Measurements from ENCODE around the gene TEC. TPM values are rescaled to one million over a fixed set of nuclear protein-coding genes. Genes with fewer than 3 reads are reported as not detected.

TEC gene
- polyA plus RNA-seq, 6 donors from 2014 or later: 0.97 to 2.7 (median 1.6) TPM

- Mint-ChIP-seq H3K27me3 (no peaks in the 10 kb centered on the region), H3K9me3 (no peaks in the 10 kb centered on the region), H3K36me3 (peaks cover 0 to 6% of the 10 kb centered on the region in 2 donors), H3K27ac (peak overlapping the region in 2 of 6 donors; percentile 30 to 72), H3K4me3 (peak overlapping the region in 4 of 8 donors; percentile 23 to 58 (median 30)), H3K4me1 (peaks cover 15 to 21% (median 20%) of the 10 kb centered on the region in 3 donors)
- no peak for ATAC-seq (ENCODE audit: low read depth in 2 of 2)
- no peak for DNase-seq
Observed at GRCh38 chr4:48261281-48261680, 8.4 kb downstream of the TEC start.

GRCh38 chr4:48259748-48260147 is 9.9 kb downstream of the TEC start:
- ATAC-seq (ENCODE audit: low read depth in 2 of 2): no peak
- peaks cover 15 to 25% (median 20%) of the 10 kb centered on the region in 3 donors for H3K4me1 Mint-ChIP-seq
- no peaks in the 10 kb centered on the region for H3K27me3 Mint-ChIP-seq
- peaks cover 0 to 6% of the 10 kb centered on the region in 2 donors for H3K36me3 Mint-ChIP-seq
- H3K4me3 Mint-ChIP-seq: no peak overlapping the region
- H3K27ac Mint-ChIP-seq: no peak overlapping the region
- no peak for DNase-seq
- no peaks in the 10 kb centered on the region for H3K9me3 Mint-ChIP-seq

- no peak for DNase-seq
- Mint-ChIP-seq H3K27ac (peak overlapping the region in 3 of 6 donors; percentile 15 to 67 (median 38)), H3K4me1 (peaks cover 20 to 25% (median 20%) of the 10 kb centered on the region in 3 donors), H3K4me3 (no peak overlapping the region), H3K36me3 (peaks cover 0 to 9% of the 10 kb centered on the region in 2 donors), H3K9me3 (no peaks in the 10 kb centered on the region), H3K27me3 (no peaks in the 10 kb centered on the region)
- no peak for ATAC-seq (ENCODE audit: low read depth in 2 of 2)
Observed at GRCh38 chr4:48258845-48259397, 10.7 kb downstream of the TEC start.

DNA sequence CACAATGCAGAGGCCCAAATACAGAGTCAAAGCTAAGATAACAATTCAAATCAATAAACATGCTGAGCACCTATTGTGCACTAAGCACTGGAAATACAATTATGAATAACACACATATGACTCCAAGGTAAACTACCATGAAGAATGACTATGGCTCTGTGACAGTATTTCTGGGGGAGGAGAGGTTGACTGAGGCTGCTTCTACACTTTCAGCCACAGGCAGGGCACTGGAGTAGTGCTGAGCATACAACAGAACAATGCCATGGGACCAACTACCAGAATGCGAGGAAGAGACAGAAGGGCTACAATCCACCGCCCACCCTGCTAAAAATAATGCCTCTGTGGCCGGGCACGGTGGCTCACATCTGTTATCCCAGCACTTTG is 13.7 kb downstream of the TEC start:
- H3K9me3 Mint-ChIP-seq: no peaks in the 10 kb centered on the region
- no peaks in the 10 kb centered on the region for H3K27me3 Mint-ChIP-seq
- no peak overlapping the region for H3K27ac Mint-ChIP-seq
- peaks cover 9 to 13% (median 12%) of the 10 kb centered on the region in 3 donors for H3K4me1 Mint-ChIP-seq
- no peak overlapping the region for H3K4me3 Mint-ChIP-seq
- ATAC-seq (ENCODE audit: low read depth in 2 of 2) (no peak), DNase-seq (no peak)
- H3K36me3 Mint-ChIP-seq: peaks cover 0 to 5% of the 10 kb centered on the region in 2 donors

DNA sequence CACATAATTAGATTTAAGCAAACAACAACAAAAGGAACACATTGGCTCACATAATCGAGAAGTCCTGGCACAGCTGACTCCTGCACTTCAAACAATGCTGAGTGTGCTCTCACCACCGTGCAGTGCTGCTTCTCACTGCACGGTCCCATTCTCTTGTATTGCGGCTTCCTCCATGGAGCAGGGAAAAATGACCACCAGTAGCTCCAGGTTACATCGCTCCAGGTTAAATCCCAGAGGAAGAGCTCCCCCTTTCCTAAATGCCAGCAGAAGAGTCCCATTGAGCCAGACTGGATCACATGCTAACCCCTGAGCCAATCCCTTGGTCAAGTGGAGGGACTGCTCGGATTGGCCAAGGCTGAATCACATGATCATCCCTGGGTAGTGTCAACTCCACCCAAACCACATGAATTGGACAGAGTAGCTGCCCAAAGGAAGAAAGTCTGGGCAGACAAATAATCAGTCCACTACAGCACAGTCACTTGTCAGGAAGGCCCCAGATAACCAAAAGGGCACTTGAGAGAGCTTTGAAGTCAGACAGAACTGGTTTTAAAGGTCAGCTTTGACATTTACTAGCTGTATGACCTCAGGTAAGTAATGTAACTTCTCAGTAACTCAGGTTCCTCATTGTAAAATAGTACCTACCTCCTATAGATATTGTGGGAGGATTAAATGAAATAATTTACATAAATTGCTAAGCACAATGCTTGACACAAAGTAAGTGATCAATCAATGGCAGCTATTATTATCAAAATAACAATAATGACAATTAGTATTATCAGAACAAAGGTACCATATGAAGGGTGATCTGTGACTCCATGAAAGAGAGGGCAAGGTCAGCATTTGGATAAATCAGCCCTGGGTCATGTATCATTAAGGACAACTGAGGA is 14.3 kb downstream of the TEC start:
- Mint-ChIP-seq H3K27me3 (no peaks in the 10 kb centered on the region), H3K27ac (peak overlapping the region in 2 of 6 donors; percentile 53 to 56), H3K4me3 (no peak overlapping the region), H3K36me3 (peaks cover 0 to 5% of the 10 kb centered on the region in 2 donors), H3K9me3 (no peaks in the 10 kb centered on the region), H3K4me1 (peaks cover 6 to 12% (median 10%) of the 10 kb centered on the region in 3 donors)
- DNase-seq: no peak
- ATAC-seq (ENCODE audit: low read depth in 2 of 2): no peak

DNA sequence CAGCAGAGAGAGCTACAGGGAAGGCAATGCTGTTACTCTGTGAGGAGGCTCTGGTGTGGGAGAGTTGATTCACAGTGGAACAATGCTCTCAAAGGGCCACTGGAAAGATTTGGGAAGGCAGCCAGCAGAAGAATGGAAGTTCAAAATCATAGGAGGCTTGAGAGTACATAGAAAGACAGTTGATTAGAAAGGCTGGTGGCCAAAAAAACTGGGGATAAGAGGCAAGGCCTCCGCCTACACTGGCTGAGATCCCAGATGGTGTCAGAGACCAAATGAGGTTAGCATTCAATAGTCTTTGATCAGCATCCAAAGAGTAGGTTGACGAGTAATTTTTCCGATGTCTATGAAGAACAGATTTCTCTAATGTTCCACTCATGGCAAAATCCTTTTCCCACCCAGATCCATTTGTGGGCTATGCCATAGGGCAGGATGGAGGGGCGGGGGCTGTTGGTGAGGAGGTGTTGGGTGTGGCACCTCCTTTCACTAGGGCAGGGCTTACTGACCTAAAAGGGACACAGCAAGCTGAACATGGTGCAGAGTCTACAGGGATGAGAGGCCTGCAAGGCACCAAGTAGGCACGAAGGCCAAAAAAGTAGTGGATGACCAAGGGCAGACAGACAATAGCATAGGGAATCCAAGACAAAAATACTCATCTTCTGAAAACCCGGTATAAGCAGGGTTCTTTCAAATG is 15.1 kb downstream of the TEC start:
- H3K36me3 Mint-ChIP-seq: peaks cover 0 to 5% of the 10 kb centered on the region in 2 donors
- no peak for ATAC-seq (ENCODE audit: low read depth in 2 of 2)
- H3K27me3 Mint-ChIP-seq: no peaks in the 10 kb centered on the region

GRCh38 chr4:48252313-48252712 is 17.3 kb downstream of the TEC start:
- Mint-ChIP-seq H3K27ac (no peak overlapping the region), H3K27me3 (no peaks in the 10 kb centered on the region), H3K36me3 (peaks cover 0 to 5% of the 10 kb centered on the region in 2 donors), H3K4me1 (peaks cover 10 to 18% (median 12%) of the 10 kb centered on the region in 3 donors), H3K9me3 (no peaks in the 10 kb centered on the region), H3K4me3 (no peak overlapping the region)
- DNase-seq (no peak), ATAC-seq (ENCODE audit: low read depth in 2 of 2) (no peak)

More for the DNA sequence above, 15.1 kb downstream of the TEC start:
- H3K4me3 Mint-ChIP-seq: no peak overlapping the region
- H3K27ac Mint-ChIP-seq: no peak overlapping the region
- DNase-seq: no peak
- H3K4me1 Mint-ChIP-seq: peaks cover 6 to 12% (median 10%) of the 10 kb centered on the region in 3 donors
- H3K9me3 Mint-ChIP-seq: no peaks in the 10 kb centered on the region

DNA sequence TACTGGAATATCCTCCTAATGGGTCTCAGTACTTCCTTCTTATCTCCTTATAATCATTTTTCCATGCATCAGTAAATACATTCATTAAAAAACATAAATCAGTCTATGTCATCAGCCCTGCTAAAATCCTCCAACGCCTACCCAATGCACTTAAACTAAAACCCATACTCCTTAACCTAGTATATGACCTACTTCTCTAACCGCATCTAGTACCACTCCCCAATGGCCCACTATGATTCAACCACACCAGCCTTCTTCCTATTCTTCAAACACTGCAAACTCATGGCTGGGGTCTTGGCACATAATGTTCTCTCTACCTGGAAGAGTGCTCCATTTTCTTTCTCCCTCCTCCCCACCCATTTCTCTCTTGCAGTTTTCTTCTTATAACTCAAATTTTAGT is 18.7 kb downstream of the TEC start:
- Mint-ChIP-seq H3K4me1 (peaks cover 10 to 17% (median 12%) of the 10 kb centered on the region in 3 donors), H3K36me3 (peaks cover 0 to 5% of the 10 kb centered on the region in 2 donors), H3K9me3 (no peaks in the 10 kb centered on the region), H3K4me3 (no peak overlapping the region), H3K27me3 (no peaks in the 10 kb centered on the region), H3K27ac (peak overlapping the region in 1 of 6 donors; percentile 25)
- no peak for ATAC-seq (ENCODE audit: low read depth in 2 of 2)
- DNase-seq: no peak

- DNase-seq: no peak
- no peaks in the 10 kb centered on the region for H3K9me3 Mint-ChIP-seq
- no peak for ATAC-seq (ENCODE audit: low read depth in 2 of 2)
- H3K27ac Mint-ChIP-seq: peak overlapping the region in 1 of 6 donors; percentile 17
- no peak overlapping the region for H3K4me3 Mint-ChIP-seq
- H3K4me1 Mint-ChIP-seq: peaks cover 10 to 13% (median 12%) of the 10 kb centered on the region in 3 donors
- no peaks in the 10 kb centered on the region for H3K27me3 Mint-ChIP-seq
- H3K36me3 Mint-ChIP-seq: peaks cover 0 to 5% of the 10 kb centered on the region in 2 donors
Observed at GRCh38 chr4:48250343-48250742, 19.3 kb downstream of the TEC start.

DNA sequence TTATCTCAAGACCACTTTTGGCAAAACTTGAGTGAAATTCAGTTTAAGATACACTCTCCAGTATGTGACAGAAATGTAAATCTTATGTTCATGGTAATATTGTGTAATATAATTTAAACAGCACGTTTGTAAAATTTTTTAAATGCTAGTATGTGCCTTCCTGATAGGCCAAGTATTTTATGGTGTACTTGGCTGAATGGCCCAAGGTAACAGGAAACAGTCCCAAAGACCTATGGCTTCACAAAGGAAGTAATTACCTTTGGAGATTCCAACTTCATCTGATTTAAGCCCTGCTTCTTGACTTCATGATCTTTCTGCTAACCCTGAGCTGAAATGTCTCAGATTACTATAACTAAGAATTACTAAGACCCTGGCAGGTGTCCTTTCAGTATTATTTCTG is 20.3 kb downstream of the TEC start:
- no peaks in the 10 kb centered on the region for H3K27me3 Mint-ChIP-seq
- peaks cover 10 to 15% (median 13%) of the 10 kb centered on the region in 3 donors for H3K4me1 Mint-ChIP-seq

GRCh38 chr4:48248559-48248953 is 21.1 kb downstream of the TEC start:
- Mint-ChIP-seq H3K36me3 (peaks cover 0 to 8% of the 10 kb centered on the region in 2 donors), H3K9me3 (no peaks in the 10 kb centered on the region), H3K4me3 (no peak overlapping the region), H3K27ac (no peak overlapping the region), H3K27me3 (no peaks in the 10 kb centered on the region), H3K4me1 (peaks cover 8 to 13% (median 10%) of the 10 kb centered on the region in 3 donors)
- ATAC-seq (ENCODE audit: low read depth in 2 of 2) (no peak), DNase-seq (no peak)

More for the DNA sequence above, 20.3 kb downstream of the TEC start:
- DNase-seq: no peak
- ATAC-seq (ENCODE audit: low read depth in 2 of 2): no peak
- H3K9me3 Mint-ChIP-seq: no peaks in the 10 kb centered on the region
- no peak overlapping the region for H3K4me3 Mint-ChIP-seq
- H3K36me3 Mint-ChIP-seq: peaks cover 0 to 8% of the 10 kb centered on the region in 2 donors
- no peak overlapping the region for H3K27ac Mint-ChIP-seq

DNA sequence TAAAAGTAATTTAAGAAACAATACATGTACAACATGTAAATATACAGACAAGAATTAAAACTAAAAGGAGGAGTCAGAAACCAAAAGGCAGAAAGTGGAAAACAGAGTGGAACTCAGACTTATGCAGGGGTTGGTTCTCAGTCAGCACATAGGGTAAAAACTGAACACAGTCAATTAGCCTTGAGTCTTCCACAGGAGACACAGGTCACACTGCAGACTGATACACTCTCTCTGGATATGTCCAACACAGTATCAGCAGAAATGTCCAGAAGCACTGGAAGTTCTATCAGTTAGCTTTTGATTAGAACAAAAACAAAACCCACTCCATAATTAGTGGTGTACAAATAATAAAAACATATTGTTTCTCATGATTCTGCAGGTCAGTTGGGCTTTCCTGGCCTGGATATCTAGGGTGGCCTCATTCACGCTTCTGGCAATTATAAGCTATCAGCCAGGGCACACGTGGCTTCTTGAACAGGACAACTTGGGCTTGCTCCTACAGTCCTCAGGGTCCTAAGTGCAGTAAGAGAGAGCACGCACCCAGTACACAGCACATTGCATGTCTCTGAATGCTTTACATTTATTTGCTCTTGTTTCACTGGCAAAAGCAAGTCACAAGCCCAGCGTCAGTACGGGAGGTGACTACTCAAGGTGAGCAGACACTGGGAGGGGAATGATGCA is 21.6 kb downstream of the TEC start:
- Mint-ChIP-seq H3K27me3 (no peaks in the 10 kb centered on the region), H3K36me3 (peaks cover 0 to 8% of the 10 kb centered on the region in 2 donors), H3K4me1 (peaks cover 8 to 11% (median 10%) of the 10 kb centered on the region in 3 donors), H3K4me3 (no peak overlapping the region), H3K27ac (peak overlapping the region in 2 of 6 donors; percentile 44 to 58), H3K9me3 (no peaks in the 10 kb centered on the region)
- DNase-seq (no peak), ATAC-seq (ENCODE audit: low read depth in 2 of 2) (no peak)
